Suprapubic skin (tissue), 3 donors: Measurements from ENCODE around the gene ELMO1.

ENCODE experiments used
- POLR2AphosphoS5 ChIP-seq, 3 donors: sonication (generic); formaldehyde crosslinking; IDR thresholded peaks; one replicate each; pipeline ENCODE4 v1.6.1; 2017; ENCODE audit warnings: antibody characterized with exemption in 3 of 3
- TF ChIP-seq, protein P1 (sequence below), 2 donors: fragments of 200-600 bp in 1 of 2; fragments of 450-650 bp in 1 of 2; sonication (generic) in 1 of 2; IDR thresholded peaks; one replicate each; pipeline ENCODE4 v1.5.1; 2016 to 2019; ENCODE audit warnings: antibody characterized with exemption in 2 of 2, mild to moderate bottlenecking in 1 of 2, moderate library complexity in 1 of 2

GRCh38 chr7:37150180-37150579 is 298.5 kb downstream of the ELMO1 start:
- TF ChIP-seq, protein P1, sequence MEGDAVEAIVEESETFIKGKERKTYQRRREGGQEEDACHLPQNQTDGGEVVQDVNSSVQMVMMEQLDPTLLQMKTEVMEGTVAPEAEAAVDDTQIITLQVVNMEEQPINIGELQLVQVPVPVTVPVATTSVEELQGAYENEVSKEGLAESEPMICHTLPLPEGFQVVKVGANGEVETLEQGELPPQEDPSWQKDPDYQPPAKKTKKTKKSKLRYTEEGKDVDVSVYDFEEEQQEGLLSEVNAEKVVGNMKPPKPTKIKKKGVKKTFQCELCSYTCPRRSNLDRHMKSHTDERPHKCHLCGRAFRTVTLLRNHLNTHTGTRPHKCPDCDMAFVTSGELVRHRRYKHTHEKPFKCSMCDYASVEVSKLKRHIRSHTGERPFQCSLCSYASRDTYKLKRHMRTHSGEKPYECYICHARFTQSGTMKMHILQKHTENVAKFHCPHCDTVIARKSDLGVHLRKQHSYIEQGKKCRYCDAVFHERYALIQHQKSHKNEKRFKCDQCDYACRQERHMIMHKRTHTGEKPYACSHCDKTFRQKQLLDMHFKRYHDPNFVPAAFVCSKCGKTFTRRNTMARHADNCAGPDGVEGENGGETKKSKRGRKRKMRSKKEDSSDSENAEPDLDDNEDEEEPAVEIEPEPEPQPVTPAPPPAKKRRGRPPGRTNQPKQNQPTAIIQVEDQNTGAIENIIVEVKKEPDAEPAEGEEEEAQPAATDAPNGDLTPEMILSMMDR (IDR thresholded peaks at IDR 0.05) = no peak
- no peak for TF ChIP-seq POLR2AphosphoS5 (IDR thresholded peaks at IDR 0.05)
